AG04449 (cell line): ENCODE data around the gene PABPC4L.

Experiments
- CTCF ChIA-PET: fragments of 350-600 bp; formaldehyde crosslinking; extraction: SDS; loops from one replicate; lab custom pipeline; 2021; ENCODE audit warnings: antibody characterized with exemption; lab: Yijun Ruan, JAX
- POLR2A ChIA-PET: fragments of 400-600, 350-600 bp; formaldehyde crosslinking; extraction: SDS; loops from one replicate; lab custom pipeline; 2020; ENCODE audit warnings: antibody characterized with exemption, inconsistent platforms; lab: Yijun Ruan, JAX
- DNase-seq: peaks from one replicate; pipeline ENCODE4 v3.0.0-alpha.2; 2010; ENCODE audit warnings: low read depth, low spot score
- H3K4me3 ChIP-seq: 2 replicates; pipeline ENCODE4 v1.5.1; 2011; ENCODE audit warnings: low read depth, mild to moderate bottlenecking, control low read depth, low read length
- TF ChIP-seq, protein P1 (sequence below): IDR thresholded peaks from one replicate; pipeline ENCODE4 v1.5.1; 2011; ENCODE audit warnings: mild to moderate bottlenecking, moderate library complexity, low read length, control low read depth, inconsistent platforms; ENCODE audit not compliant: insufficient read depth; ENCODE audit errors: missing control alignments

Gene PABPC4L

DNA sequence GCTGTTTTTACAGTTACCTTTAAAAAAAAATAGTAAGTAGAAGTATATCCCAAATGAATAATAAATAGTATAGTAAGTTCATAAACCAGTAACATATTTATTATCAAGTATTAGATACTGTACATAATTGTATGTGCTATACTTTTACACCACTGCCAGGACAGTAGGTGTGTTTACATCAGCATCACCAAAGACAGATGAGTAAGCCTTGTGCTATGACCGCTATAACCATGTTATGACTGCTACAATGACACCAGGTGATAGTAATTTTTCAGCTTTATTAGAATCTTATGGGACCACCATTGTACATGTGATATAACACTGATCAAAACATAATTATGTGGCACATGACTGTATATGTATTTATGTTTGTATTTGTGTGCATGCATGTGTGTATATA lies 27.3 kb downstream of the PABPC4L start:
- TF ChIP-seq, protein P1, sequence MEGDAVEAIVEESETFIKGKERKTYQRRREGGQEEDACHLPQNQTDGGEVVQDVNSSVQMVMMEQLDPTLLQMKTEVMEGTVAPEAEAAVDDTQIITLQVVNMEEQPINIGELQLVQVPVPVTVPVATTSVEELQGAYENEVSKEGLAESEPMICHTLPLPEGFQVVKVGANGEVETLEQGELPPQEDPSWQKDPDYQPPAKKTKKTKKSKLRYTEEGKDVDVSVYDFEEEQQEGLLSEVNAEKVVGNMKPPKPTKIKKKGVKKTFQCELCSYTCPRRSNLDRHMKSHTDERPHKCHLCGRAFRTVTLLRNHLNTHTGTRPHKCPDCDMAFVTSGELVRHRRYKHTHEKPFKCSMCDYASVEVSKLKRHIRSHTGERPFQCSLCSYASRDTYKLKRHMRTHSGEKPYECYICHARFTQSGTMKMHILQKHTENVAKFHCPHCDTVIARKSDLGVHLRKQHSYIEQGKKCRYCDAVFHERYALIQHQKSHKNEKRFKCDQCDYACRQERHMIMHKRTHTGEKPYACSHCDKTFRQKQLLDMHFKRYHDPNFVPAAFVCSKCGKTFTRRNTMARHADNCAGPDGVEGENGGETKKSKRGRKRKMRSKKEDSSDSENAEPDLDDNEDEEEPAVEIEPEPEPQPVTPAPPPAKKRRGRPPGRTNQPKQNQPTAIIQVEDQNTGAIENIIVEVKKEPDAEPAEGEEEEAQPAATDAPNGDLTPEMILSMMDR, result no peak
- H3K4me3 ChIP-seq, result no peak overlapping the region
- DNase-seq, result no peak
- CTCF ChIA-PET, result no interaction called here
- POLR2A ChIA-PET, result no interaction called here

DNA sequence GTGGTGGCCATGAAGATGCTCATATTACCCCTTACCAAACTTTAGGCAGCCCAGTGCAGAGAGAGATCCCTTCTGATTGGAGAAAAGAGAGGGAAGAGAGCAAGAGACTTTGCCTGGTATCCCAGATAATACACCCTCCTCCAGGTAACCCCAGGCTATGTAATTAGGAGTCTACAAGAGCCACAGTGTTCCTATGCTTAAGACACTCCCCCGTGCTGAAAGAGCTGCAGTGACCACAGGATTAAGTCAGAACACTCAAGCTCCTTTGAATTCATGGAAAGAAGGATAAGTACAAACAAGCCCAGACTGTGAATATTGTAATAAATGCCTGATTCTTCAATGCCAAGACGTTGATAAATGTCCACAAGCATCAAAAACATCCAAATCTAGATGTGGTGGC lies 41.4 kb downstream of the PABPC4L start:
- TF ChIP-seq, protein P1, result no peak
- no peak overlapping the region for H3K4me3 ChIP-seq
- ChIA-PET POLR2A (no interaction called here), CTCF (no interaction called here)
- DNase-seq, result no peak

- CTCF ChIA-PET, result no interaction called here
- no peak for DNase-seq
- TF ChIP-seq, protein P1, result no peak
- no peak overlapping the region for H3K4me3 ChIP-seq
- POLR2A ChIA-PET, result no interaction called here
Observed at GRCh38 chr4:134154097-134154496, 47.5 kb downstream of the PABPC4L start.

- CTCF ChIA-PET, result no interaction called here
- no peak overlapping the region for H3K4me3 ChIP-seq
- DNase-seq, result no peak
- TF ChIP-seq, protein P1, result no peak
- POLR2A ChIA-PET, result no interaction called here
Observed at GRCh38 chr4:134147941-134148340, 53.6 kb downstream of the PABPC4L start.
